H1 (cell line): ENCODE data around the gene GOLGA3. TPM values are rescaled to one million over a fixed set of nuclear protein-coding genes. Genes with fewer than 3 reads are reported as not detected.

Experiments
- CTCF ChIA-PET: fragments of 300-600 bp; sonication (Branson Sonifier 250); formaldehyde crosslinking; loops from one replicate; lab custom pipeline; 2021; ENCODE audit not compliant: partially characterized antibody; lab: Charles Lee
- POLR2A ChIA-PET: fragments of 300-600 bp; sonication (Branson Sonifier 250); formaldehyde crosslinking; loops from one replicate; lab custom pipeline; 2021; ENCODE audit warnings: inconsistent platforms; ENCODE audit not compliant: partially characterized antibody; lab: Charles Lee
- DNase-seq, 2 experiments: peaks; one replicate each; pipeline versions ENCODE4 v3.0.0 to v3.0.0-alpha.2; 2010 to 2022; ENCODE audit warnings: low spot score in 2 of 2, low read depth in 1 of 2, mixed read lengths in 1 of 2
- FAIRE-seq: peaks from 2 replicates; lab custom pipeline; 2011; peaks lifted over from hg19 to GRCh38; lab: Jason Lieb, UNC
- H2AFZ ChIP-seq: 2 replicates; pipeline ENCODE4 v1.8.1; 2012; ENCODE audit warnings: low read length, inconsistent platforms
- H2AK5ac ChIP-seq: 2 replicates; pipeline ENCODE4 v1.6.1; 2013; ENCODE audit warnings: low read depth, low read length
- H2BK120ac ChIP-seq: replicated peaks from 2 replicates; pipeline ENCODE3; 2013; ENCODE audit warnings: low read depth, low read length, inconsistent platforms
- H2BK12ac ChIP-seq: 2 replicates; pipeline ENCODE4 v1.6.1; 2013; ENCODE audit warnings: low read depth, low read length
- H2BK15ac ChIP-seq: 2 replicates; pipeline ENCODE4 v1.6.1; 2013; ENCODE audit warnings: low read length
- H2BK20ac ChIP-seq: 2 replicates; pipeline ENCODE4 v1.6.1; 2013; ENCODE audit warnings: low read length
- H2BK5ac ChIP-seq: 2 replicates; pipeline ENCODE4 v1.6.1; 2013; ENCODE audit warnings: low read depth, low read length
- H3K14ac ChIP-seq: 2 replicates; pipeline ENCODE4 v1.6.1; 2013; ENCODE audit warnings: inconsistent platforms; ENCODE audit not compliant: insufficient read length
- H3K18ac ChIP-seq: 2 replicates; pipeline ENCODE4 v1.6.1; 2013; ENCODE audit warnings: low read length; ENCODE audit errors: extremely low read depth
- H3K23ac ChIP-seq: 2 replicates; pipeline ENCODE4 v1.6.1; 2013; ENCODE audit warnings: inconsistent platforms; ENCODE audit not compliant: insufficient read length
- H3K23me2 ChIP-seq: 2 replicates; pipeline ENCODE4 v1.6.1; 2013; ENCODE audit warnings: low read depth, low read length
- H3K27ac ChIP-seq: 2 replicates; pipeline ENCODE4 v1.6.1; 2011; ENCODE audit warnings: low read depth, low read length, inconsistent platforms
- H3K27me3 ChIP-seq, 4 experiments: replicated peaks in 1 of 4; 1 replicate in 1 of 4; 2 replicates in 3 of 4; pipeline versions ENCODE4 v1.6.1 to v1.8.1; 2011 to 2013; ENCODE audit warnings: low read length in 3 of 4, mild to moderate bottlenecking in 3 of 4, inconsistent platforms in 2 of 4, mixed read lengths in 2 of 4, moderate library complexity in 1 of 4; ENCODE audit not compliant: control insufficient read depth in 3 of 4, insufficient read depth in 3 of 4; ENCODE audit errors: extremely low read depth in 1 of 4
- H3K36me3 ChIP-seq, 4 experiments: 2 replicates each; pipeline versions ENCODE4 v1.6.1 to v1.8.1; 2011 to 2013; ENCODE audit warnings: mild to moderate bottlenecking in 4 of 4, low read length in 3 of 4, moderate library complexity in 2 of 4, control low read depth in 1 of 4, inconsistent platforms in 1 of 4; ENCODE audit not compliant: insufficient read depth in 4 of 4, control insufficient read depth in 2 of 4
- H3K4ac ChIP-seq: replicated peaks from 2 replicates; pipeline ENCODE3; 2013; ENCODE audit warnings: low read length, low read depth, mixed read lengths, inconsistent platforms; ENCODE audit not compliant: insufficient read length
- H3K4me1 ChIP-seq, 4 experiments: replicated peaks in 1 of 4; 1 replicate in 1 of 4; 2 replicates in 3 of 4; pipeline versions ENCODE4 v1.6.1 to v1.8.1; 2011 to 2013; ENCODE audit warnings: low read length in 3 of 4, inconsistent platforms in 2 of 4, mixed read lengths in 1 of 4; ENCODE audit not compliant: insufficient read depth in 4 of 4, control insufficient read depth in 3 of 4
- H3K4me2 ChIP-seq, 2 experiments: 2 replicates each; pipeline versions ENCODE4 v1.6.1 to v1.8.1; 2011 to 2013; ENCODE audit warnings: low read depth in 2 of 2, low read length in 2 of 2, control low read depth in 1 of 2, inconsistent platforms in 1 of 2, mild to moderate bottlenecking in 1 of 2; ENCODE audit not compliant: insufficient read depth in 1 of 2
- H3K4me3 ChIP-seq, 4 experiments: fragments of 200-600, 300-600 bp in 1 of 4; sonication (generic), shearing (Covaris generic), sonication (Bioruptor Twin) in 1 of 4; 2 replicates each; pipeline versions ENCODE4 v1.5.1 to v1.8.1; 2011 to 2016; ENCODE audit warnings: low read length in 4 of 4, low read depth in 3 of 4, control low read depth in 2 of 4, inconsistent platforms in 2 of 4, mild to moderate bottlenecking in 2 of 4, mixed read lengths in 1 of 4, moderate library complexity in 1 of 4; ENCODE audit not compliant: insufficient read depth in 2 of 4; ENCODE audit errors: extremely low read depth in 1 of 4
- H3K56ac ChIP-seq: replicated peaks from 2 replicates; pipeline ENCODE3; 2013; ENCODE audit warnings: low read depth, mild to moderate bottlenecking, mixed read lengths, low read length, inconsistent platforms; ENCODE audit not compliant: insufficient read length
- H3K79me1 ChIP-seq: 2 replicates; pipeline ENCODE4 v1.6.1; 2013; ENCODE audit warnings: low read depth, low read length, control low read depth
- H3K79me2 ChIP-seq, 2 experiments: 2 replicates each; pipeline versions ENCODE4 v1.6.1 to v1.8.1; 2012 to 2013; ENCODE audit warnings: low read length in 2 of 2, mild to moderate bottlenecking in 2 of 2, inconsistent platforms in 1 of 2; ENCODE audit not compliant: insufficient read depth in 2 of 2, control insufficient read depth in 1 of 2
- H3K9ac ChIP-seq, 4 experiments: replicated peaks in 1 of 4; 1 replicate in 1 of 4; 2 replicates in 3 of 4; pipeline versions ENCODE4 v1.6.1 to v1.8.1; 2011 to 2013; ENCODE audit warnings: low read depth in 3 of 4, low read length in 3 of 4, control low read depth in 2 of 4, mild to moderate bottlenecking in 2 of 4, moderate library complexity in 2 of 4, inconsistent platforms in 1 of 4; ENCODE audit errors: extremely low read depth in 1 of 4
- H3K9me3 ChIP-seq, 2 experiments: 2 replicates each; pipeline versions ENCODE4 v1.6.1 to v1.8.1; 2012 to 2013; ENCODE audit warnings: mild to moderate bottlenecking in 2 of 2, moderate library complexity in 2 of 2, control low read depth in 1 of 2, inconsistent platforms in 1 of 2, low read depth in 1 of 2, low read length in 1 of 2, mixed read lengths in 1 of 2; ENCODE audit not compliant: insufficient read depth in 2 of 2
- H4K20me1 ChIP-seq, 2 experiments: replicated peaks in 1 of 2; 2 replicates each; pipeline versions ENCODE3 to v1.8.1; 2011 to 2013; ENCODE audit warnings: inconsistent platforms in 2 of 2, low read length in 2 of 2, mild to moderate bottlenecking in 1 of 2; ENCODE audit not compliant: insufficient read depth in 2 of 2, control insufficient read depth in 1 of 2
- H4K5ac ChIP-seq: 2 replicates; pipeline ENCODE4 v1.6.1; 2013; ENCODE audit warnings: low read length, low read depth, mixed read lengths, inconsistent platforms; ENCODE audit not compliant: insufficient read length
- H4K8ac ChIP-seq: 2 replicates; pipeline ENCODE4 v1.8.0; 2013; ENCODE audit warnings: mild to moderate bottlenecking, moderate library complexity, low read length, inconsistent platforms; ENCODE audit not compliant: insufficient read depth; ENCODE audit errors: extremely low read depth
- H4K91ac ChIP-seq: replicated peaks from 2 replicates; pipeline ENCODE3; 2013; ENCODE audit warnings: low read length, mixed read lengths, inconsistent platforms; ENCODE audit not compliant: insufficient read length
- CBX8 ChIP-seq: fragments of 300-800, 300-1000 bp; sonication (generic); IDR thresholded peaks from 2 replicates; pipeline ENCODE4 v1.7.1; 2016; ENCODE audit warnings: low read depth, low read length, borderline replicate concordance
- CTCF ChIP-seq, 3 experiments: IDR thresholded peaks; 1 replicate in 2 of 3; 2 replicates in 1 of 3; pipeline versions ENCODE4 v1.5.1 to v1.6.1; 2011; ENCODE audit warnings: low read length in 3 of 3, mild to moderate bottlenecking in 3 of 3, inconsistent platforms in 2 of 3, low read depth in 1 of 3, moderate library complexity in 1 of 3; ENCODE audit not compliant: insufficient read depth in 1 of 3; ENCODE audit errors: control extremely low read depth in 1 of 3
- RXRA ChIP-seq: IDR thresholded peaks from 2 replicates; pipeline ENCODE4 v1.6.1; 2011; ENCODE audit warnings: low read depth, mild to moderate bottlenecking, low read length, moderate library complexity; ENCODE audit not compliant: insufficient read depth
- WGBS, 2 experiments: shearing (Covaris generic) in 1 of 2; methylation state at CpG; one replicate each; pipeline versions ENCODE4 v1.1.6 to v1.1.7; 2013 to 2015; ENCODE audit warnings: low lambda C conversion rate in 2 of 2, mixed read lengths in 2 of 2, inconsistent platforms in 1 of 2, low coverage in 1 of 2, missing lambda C conversion rate in 1 of 2; ENCODE audit not compliant: insufficient replicate concordance in 2 of 2, insufficient coverage in 1 of 2, insufficient read length in 1 of 2; ENCODE audit errors: extremely low coverage in 1 of 2, missing lambda C conversion rate in 1 of 2; 5-methylcytosine and 5-hydroxymethylcytosine counted together
- polyA plus RNA-seq, 7 experiments: library from polyadenylated mRNA; depleted of rRNA in 3 of 7; stranded (reverse) in 5 of 7; unstranded in 2 of 7; fragments of >200 nt in 5 of 7; fragments of 200-250 nt in 2 of 7; gene quantifications; 1 replicate in 5 of 7; 2 replicates in 1 of 7; 4 replicates in 1 of 7; pipeline versions ENCODE4 v1.2.1 to v1.2.3, GENCODE V29; 2011 to 2013; ENCODE audit warnings: missing spikeins in 2 of 7, mixed read lengths in 2 of 7
- total RNA-seq: library from RNA; stranded (reverse); fragmentation: NEBNext Ultra II Directional; extraction: Animal tissue kit (Norgen Biotek cat#: 25700); gene quantifications from 2 replicates; pipeline ENCODE4 v1.2.1, GENCODE V29; 2021

Gene GOLGA3
- total and polyA plus RNA-seq, 2 of the 8 experiments (the other 6 are each of a cell fraction or from before 2014, with no cell fraction given), result 6.4 to 33.1 TPM

DNA sequence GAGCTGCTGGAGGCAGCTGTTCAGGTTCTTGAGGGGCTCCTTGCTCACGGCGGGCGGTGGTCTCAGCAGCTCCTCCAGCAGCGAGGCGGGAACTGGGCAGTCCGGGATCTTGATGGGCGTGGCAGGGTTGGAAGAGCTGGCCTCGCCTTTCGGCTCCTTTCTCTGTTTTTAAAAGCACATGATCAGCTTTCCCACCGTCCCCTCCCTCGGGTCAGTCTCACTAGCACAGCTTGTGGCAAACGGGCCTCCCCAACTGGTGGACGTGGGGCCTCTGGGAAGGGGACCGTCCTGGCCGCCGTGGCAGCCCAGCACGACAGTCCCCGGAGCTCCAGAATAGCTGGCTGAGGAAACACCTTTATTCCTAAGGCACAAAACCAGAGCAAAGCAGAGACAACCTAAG is 54.5 kb downstream of the GOLGA3 start:
- FAIRE-seq, result no peak
- no peak overlapping the region for H2AFZ ChIP-seq
- peaks cover 0 to 2% of the 10 kb centered on the region in 2 experiments for H4K20me1 ChIP-seq
- no peak overlapping the region for H2BK120ac ChIP-seq
- TF ChIP-seq CBX8, result no peak
- TF ChIP-seq CTCF (IDR thresholded peaks at IDR 0.05; ENCODE audit: control extremely low read depth in 1 of 3, insufficient read depth in 1 of 3, low read depth in 1 of 3, low read length in 3 of 3), result no peak
- no peak for TF ChIP-seq RXRA
- 97% methylated on average over 18 of the region's 18 CpGs; no CpG with 5 or more reads in 1 of the 2 experiments for WGBS, 2 experiments
- H3K56ac ChIP-seq, result no peak overlapping the region
- CTCF ChIA-PET, result interaction anchor here (0.6 to 1.8 kb wide), 6 partner anchors 10 to 214 kb away, joined by 3 to 8 read pairs (median 4); no protein-coding TSS in a partner anchor
- no peaks in the 10 kb centered on the region for H3K79me2 ChIP-seq
- no peak overlapping the region for H2BK15ac ChIP-seq
- no peak overlapping the region for H3K23ac ChIP-seq
- POLR2A ChIA-PET, result interaction anchor here (1.0 to 3.7 kb wide), 3 partner anchors 8 to 46 kb away, joined by 3 to 30 read pairs (median 3); partner anchors contain the start of gene ANKLE2
- no peak overlapping the region for H3K4me3 ChIP-seq
- H3K36me3 ChIP-seq, result peaks cover 21 to 43% (median 34%) of the 10 kb centered on the region in 4 experiments
- no peak overlapping the region for H3K14ac ChIP-seq
- no peak overlapping the region for H3K4me2 ChIP-seq
- H2BK5ac ChIP-seq, result no peak overlapping the region
- no peaks in the 10 kb centered on the region for H3K27me3 ChIP-seq
- H3K79me1 ChIP-seq, result no peaks in the 10 kb centered on the region; the same call in 1 of the 2 replicates
- H2BK20ac ChIP-seq, result no peak overlapping the region
- no peak overlapping the region for H3K18ac ChIP-seq
- H3K9me3 ChIP-seq, result no peaks in the 10 kb centered on the region
- no peak overlapping the region for H3K4ac ChIP-seq
- H2AK5ac ChIP-seq, result no peak overlapping the region
- H2BK12ac ChIP-seq, result no peak overlapping the region
- no peak overlapping the region for H4K91ac ChIP-seq
- H4K5ac ChIP-seq, result no peak overlapping the region
- no peak for DNase-seq
- H3K27ac ChIP-seq, result no peak overlapping the region
- H3K23me2 ChIP-seq, result no peaks in the 10 kb centered on the region
- no peaks in the 10 kb centered on the region for H3K4me1 ChIP-seq
- no peak overlapping the region for H4K8ac ChIP-seq
- no peak overlapping the region for H3K9ac ChIP-seq
